Karpas-422 (cell line): Measurements from ENCODE around the gene DDX51. TPM values are rescaled to one million over a fixed set of nuclear protein-coding genes. Genes with fewer than 3 reads are reported as not detected.
"Not testable (repeated sequence)": the region's sequence is repeated elsewhere in the genome, so short reads cannot be mapped to it uniquely, and the experiment has no call there.

Experiments used
- DNase-seq: peaks from one replicate; pipeline ENCODE4 v3.0.0-alpha.2; 2015
- H2AFZ ChIP-seq: fragments of 200-600 bp; sonication (generic); 2 replicates; pipeline ENCODE4 v1.6.1; 2014; ENCODE audit warnings: antibody characterized with exemption, low read length, mixed read lengths
- H3K27ac ChIP-seq: fragments of 200-600 bp; sonication (generic); 2 replicates; pipeline ENCODE4 v1.5.1; 2014; ENCODE audit warnings: mild to moderate bottlenecking, low read length, moderate library complexity
- H3K27me3 ChIP-seq: fragments of 200-600 bp; sonication (generic); 2 replicates; pipeline ENCODE4 v1.6.1; 2014; ENCODE audit warnings: low read length, mixed read lengths
- H3K36me3 ChIP-seq: fragments of 200-600 bp; sonication (generic); 2 replicates; pipeline ENCODE4 v1.6.1; 2014; ENCODE audit warnings: low read length, mixed read lengths; ENCODE audit not compliant: insufficient read depth
- H3K4me1 ChIP-seq: fragments of 200-600 bp; sonication (generic); 2 replicates; pipeline ENCODE4 v1.6.1; 2014; ENCODE audit warnings: mild to moderate bottlenecking, low read length, mixed read lengths
- H3K4me2 ChIP-seq: fragments of 200-600 bp; sonication (generic); 2 replicates; pipeline ENCODE4 v1.6.1; 2014; ENCODE audit warnings: low read length, low read depth, mild to moderate bottlenecking; ENCODE audit not compliant: poor library complexity, severe bottlenecking
- H3K4me3 ChIP-seq: fragments of 200-600 bp; sonication (generic); 2 replicates; pipeline ENCODE4 v1.5.1; 2014; ENCODE audit warnings: mild to moderate bottlenecking, antibody characterized with exemption, low read length, mixed read lengths
- H3K79me2 ChIP-seq: fragments of 200-600 bp; sonication (generic); 2 replicates; pipeline ENCODE4 v1.6.1; 2014; ENCODE audit warnings: mild to moderate bottlenecking, low read length, mixed read lengths
- H3K9ac ChIP-seq: fragments of 200-600 bp; sonication (generic); 2 replicates; pipeline ENCODE4 v1.6.0; 2014; ENCODE audit warnings: low read length
- H3K9me2 ChIP-seq: fragments of 200-600 bp; sonication (generic), shearing (Covaris generic); replicated peaks from 2 replicates; pipeline ENCODE4 v1.6.0; 2014; ENCODE audit warnings: mild to moderate bottlenecking, low read length, moderate library complexity; ENCODE audit not compliant: insufficient read depth
- H3K9me3 ChIP-seq: fragments of 300-700, 200-600 bp; sonication (generic); 2 replicates; pipeline ENCODE4 v1.6.1; 2014; ENCODE audit warnings: low read length, mixed read lengths
- H4K20me1 ChIP-seq: fragments of 200-600 bp; sonication (generic); 2 replicates; pipeline ENCODE4 v1.6.1; 2014; ENCODE audit warnings: mild to moderate bottlenecking, antibody characterized with exemption, low read length, low read depth; ENCODE audit not compliant: insufficient read depth
- total RNA-seq: library from RNA; depleted of rRNA; stranded (reverse); fragments of >200 nt; shearing (Covaris generic); gene quantifications from 2 replicates; pipeline ENCODE4 v1.2.3, GENCODE V29; 2014; ENCODE audit warnings: low replicate concordance

DDX51 gene
- total RNA-seq, 1 experiment from 2014 or later = 6.4 TPM

- Histone ChIP-seq H3K27ac (no peak overlapping the region), H3K36me3 (peaks cover 26% of the 10 kb centered on the region)
- DNase-seq = no peak
These were observed 10.2 kb upstream of the DDX51 start for GRCh38 chr12:132154341-132154761.

GRCh38 chr12:132153501-132154340 lies 9.6 kb upstream of the DDX51 start:
- Histone ChIP-seq H3K9me2 (no peaks in the 10 kb centered on the region), H3K4me2 (no peak overlapping the region), H3K36me3 (peaks cover 26% of the 10 kb centered on the region), H3K79me2 (no peaks in the 10 kb centered on the region), H2AFZ (no peak overlapping the region), H3K4me3 (no peak overlapping the region), H4K20me1 (no peaks in the 10 kb centered on the region), H3K9ac (no peak overlapping the region), H3K9me3 (0 out of 2 replicates have a peak, but pooled peaks cover 3% of the 10 kb centered on the region), H3K27ac (no peak overlapping the region), H3K27me3 (no peaks in the 10 kb centered on the region), H3K4me1 (no peaks in the 10 kb centered on the region)
- DNase-seq = peak; percentile 91

More at GRCh38 chr12:132154341-132154761, 10.2 kb upstream of the DDX51 start:
- H3K4me1 ChIP-seq = no peaks in the 10 kb centered on the region
- 0 out of 2 replicates have a peak, but pooled peaks cover 3% of the 10 kb centered on the region for H3K9me3 ChIP-seq
- no peaks in the 10 kb centered on the region for H4K20me1 ChIP-seq
- no peak overlapping the region for H2AFZ ChIP-seq
- H3K9me2 ChIP-seq = no peaks in the 10 kb centered on the region
- H3K4me2 ChIP-seq = no peak overlapping the region
- H3K4me3 ChIP-seq = no peak overlapping the region
- H3K27me3 ChIP-seq = no peaks in the 10 kb centered on the region
- H3K79me2 ChIP-seq = no peaks in the 10 kb centered on the region
- H3K9ac ChIP-seq = no peak overlapping the region

GRCh38 chr12:132152953-132153352 lies 8.8 kb upstream of the DDX51 start:
- Histone ChIP-seq H3K4me3 (no peak overlapping the region), H3K9me2 (no peaks in the 10 kb centered on the region), H3K4me1 (no peaks in the 10 kb centered on the region), H3K27ac (no peak overlapping the region), H3K4me2 (no peak overlapping the region), H3K79me2 (0 out of 2 replicates have a peak, but pooled peaks cover 2% of the 10 kb centered on the region), H4K20me1 (no peaks in the 10 kb centered on the region), H3K9me3 (0 out of 2 replicates have a peak, but pooled peaks cover 3% of the 10 kb centered on the region), H3K36me3 (peaks cover 28% of the 10 kb centered on the region), H3K27me3 (no peaks in the 10 kb centered on the region), H2AFZ (no peak overlapping the region), H3K9ac (no peak overlapping the region)
- DNase-seq = no peak

- Histone ChIP-seq H3K79me2 (peaks cover 4% of the 10 kb centered on the region; the same call in 1 of the 2 replicates), H3K27ac (no peak overlapping the region), H3K27me3 (no peaks in the 10 kb centered on the region), H3K4me3 (no peak overlapping the region), H3K9me2 (no peaks in the 10 kb centered on the region), H3K9ac (no peak overlapping the region), H3K9me3 (0 out of 2 replicates have a peak, but pooled peaks cover 3% of the 10 kb centered on the region), H3K4me2 (no peak overlapping the region), H3K36me3 (peaks cover 23% of the 10 kb centered on the region), H4K20me1 (no peaks in the 10 kb centered on the region), H3K4me1 (no peaks in the 10 kb centered on the region), H2AFZ (no peak overlapping the region)
- DNase-seq = no peak
These were observed 8.3 kb upstream of the DDX51 start for GRCh38 chr12:132152411-132152821.

- 0 out of 2 replicates have a peak, but pooled peaks cover under 1% of the 10 kb centered on the region for H3K9me3 ChIP-seq
- no peak for DNase-seq
These were observed 7.8 kb upstream of the DDX51 start for GRCh38 chr12:132151766-132152410.

GRCh38 chr12:132151145-132151765 lies 7.1 kb upstream of the DDX51 start:
- Histone ChIP-seq H3K9me2 (no peaks in the 10 kb centered on the region), H3K79me2 (peaks cover 15% of the 10 kb centered on the region), H4K20me1 (no peaks in the 10 kb centered on the region), H3K9ac (no peak overlapping the region), H3K36me3 (peaks cover 19% of the 10 kb centered on the region), H3K4me2 (no peak overlapping the region), H3K4me3 (no peak overlapping the region), H3K9me3 (no peaks in the 10 kb centered on the region), H3K4me1 (no peaks in the 10 kb centered on the region), H3K27me3 (no peaks in the 10 kb centered on the region), H2AFZ (no peak overlapping the region), H3K27ac (no peak overlapping the region)
- DNase-seq = no peak

More at GRCh38 chr12:132151766-132152410, 7.8 kb upstream of the DDX51 start:
- Histone ChIP-seq H3K9me2 (no peaks in the 10 kb centered on the region), H3K9ac (no peak overlapping the region), H3K4me1 (no peaks in the 10 kb centered on the region), H3K27ac (no peak overlapping the region), H4K20me1 (no peaks in the 10 kb centered on the region), H3K4me2 (no peak overlapping the region), H2AFZ (no peak overlapping the region), H3K36me3 (peaks cover 19% of the 10 kb centered on the region), H3K79me2 (peaks cover 9% of the 10 kb centered on the region), H3K4me3 (no peak overlapping the region), H3K27me3 (no peaks in the 10 kb centered on the region)

GRCh38 chr12:132150780-132151144 lies 6.6 kb upstream of the DDX51 start:
- DNase-seq = no peak
- H3K9me2 ChIP-seq = no peaks in the 10 kb centered on the region
- H3K4me1 ChIP-seq = peaks cover 1% of the 10 kb centered on the region
- H3K79me2 ChIP-seq = peaks cover 20% of the 10 kb centered on the region
- no peak overlapping the region for H3K9ac ChIP-seq
- no peak overlapping the region for H2AFZ ChIP-seq
- no peak overlapping the region for H3K4me3 ChIP-seq
- H3K27ac ChIP-seq = no peak overlapping the region
- H4K20me1 ChIP-seq = 0 out of 2 replicates have a peak, but pooled peaks cover 3% of the 10 kb centered on the region
- peaks cover 19% of the 10 kb centered on the region; the same call in 1 of the 2 replicates for H3K36me3 ChIP-seq
- no peaks in the 10 kb centered on the region for H3K9me3 ChIP-seq
- H3K27me3 ChIP-seq = no peaks in the 10 kb centered on the region
- no peak overlapping the region for H3K4me2 ChIP-seq

- DNase-seq, H3K4me2 ChIP-seq, H2AFZ ChIP-seq, H3K27me3 ChIP-seq, H3K9ac ChIP-seq, H3K27ac ChIP-seq, H3K9me2 ChIP-seq, H3K9me3 ChIP-seq, H3K4me1 ChIP-seq, H3K4me3 ChIP-seq: not testable (repeated sequence)
- H3K36me3 ChIP-seq = peaks cover 14% of the 10 kb centered on the region; the same call in 1 of the 2 replicates
- H4K20me1 ChIP-seq = peaks cover 11% of the 10 kb centered on the region; the same call in 1 of the 2 replicates
- peaks cover 32% of the 10 kb centered on the region for H3K79me2 ChIP-seq
These were observed 5.4 kb upstream of the DDX51 start for GRCh38 chr12:132149526-132149925.
